Mucosa of gallbladder (tissue), 1 donor: ENCODE data around the gene IGSF3. TPM values are rescaled to one million over a fixed set of nuclear protein-coding genes. Genes with fewer than 3 reads are reported as not detected.

ENCODE experiments used
- DNase-seq: peaks from one replicate; pipeline ENCODE4 v3.0.0-alpha.2; 2020; ENCODE audit warnings: low spot score
- total RNA-seq: library from RNA; stranded (reverse); gene quantifications from one replicate; pipeline ENCODE4 v1.2.1, GENCODE V29; 2021
- donor health status: DM: no; HTN: no; CAD: no.

The IGSF3 gene
- total RNA-seq, 1 donor from 2014 or later = 21.6 TPM

DNA sequence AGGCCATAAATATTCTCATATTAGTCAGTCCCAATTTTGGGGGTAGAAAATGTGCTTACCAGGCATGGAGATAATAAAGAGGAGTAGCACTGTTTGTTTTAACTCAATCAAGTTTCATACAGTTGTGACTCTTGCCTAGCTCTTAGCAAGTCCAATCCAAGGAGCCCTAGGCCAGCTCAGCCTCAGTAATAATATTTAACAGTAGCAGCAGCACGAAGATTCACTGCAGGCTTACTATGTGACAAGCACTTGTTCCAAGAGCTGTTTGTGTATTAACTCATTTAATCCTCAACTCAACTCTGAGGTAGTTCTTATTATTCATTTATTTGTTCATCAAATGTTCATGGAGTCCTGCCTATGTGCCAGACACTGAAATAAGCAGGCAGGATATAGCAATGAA, 109.0 kb downstream of the IGSF3 start:
- DNase-seq = no peak

GRCh38 chr1:116558140-116558549, 109.4 kb downstream of the IGSF3 start:
- DNase-seq = no peak

- DNase-seq = no peak
Measured at GRCh38 chr1:116557323-116557878, 110.1 kb downstream of the IGSF3 start.

DNA sequence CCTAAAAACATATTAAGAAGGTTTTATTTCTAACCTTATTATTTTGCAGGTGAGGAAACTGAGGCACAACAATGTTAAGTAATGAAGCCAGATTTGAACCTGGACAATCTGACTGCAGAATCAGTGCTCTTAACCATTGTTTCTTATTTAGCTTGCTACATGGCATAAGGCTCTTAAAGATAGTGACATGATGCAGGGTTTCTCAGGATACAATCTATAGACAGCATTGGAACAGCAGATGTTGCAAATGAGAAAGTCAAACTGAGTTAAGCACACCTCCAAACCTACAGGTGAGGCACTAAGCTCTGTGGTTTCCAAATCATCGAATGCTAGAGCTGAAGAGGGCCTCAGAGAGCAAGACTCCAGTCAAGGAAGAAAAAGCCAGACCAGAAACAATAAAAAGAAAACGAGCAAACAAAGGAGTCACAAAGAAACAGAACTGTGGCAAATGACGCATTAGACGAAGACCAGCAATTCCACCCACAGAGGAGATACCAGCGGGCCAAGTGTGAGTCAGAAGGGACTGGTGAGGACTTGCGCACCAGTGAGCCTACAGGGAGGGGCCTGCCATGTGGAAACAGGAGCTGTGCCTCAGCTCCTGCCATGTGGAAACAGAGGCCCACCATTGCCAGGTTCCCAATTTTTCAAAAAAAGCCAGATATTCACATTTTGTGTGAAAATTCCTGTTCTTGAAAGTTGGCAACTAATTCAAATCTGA, 111.1 kb downstream of the IGSF3 start:
- peak; percentile 60 for DNase-seq

DNA sequence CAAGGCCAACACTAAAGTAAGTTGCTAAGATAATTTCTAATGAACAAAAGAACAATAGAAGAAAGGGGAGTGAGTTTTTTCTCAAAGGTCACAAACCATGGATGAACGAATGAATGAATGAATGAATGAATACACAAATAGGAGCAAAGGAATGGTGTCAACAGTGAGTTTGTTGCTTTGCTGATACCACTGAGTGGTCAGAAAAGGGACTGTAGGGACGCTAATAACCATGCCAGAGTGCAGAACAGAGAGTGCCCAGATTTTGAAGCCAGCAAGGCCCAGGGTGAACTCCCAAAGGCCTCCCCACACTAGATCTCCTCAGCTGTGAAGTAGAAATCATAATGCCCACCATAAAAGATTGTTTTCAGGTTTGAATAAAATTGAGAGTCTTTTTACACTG, 112.6 kb downstream of the IGSF3 start:
- DNase-seq = no peak

- DNase-seq = no peak
Measured at GRCh38 chr1:116553386-116554115, 114.0 kb downstream of the IGSF3 start.

DNA sequence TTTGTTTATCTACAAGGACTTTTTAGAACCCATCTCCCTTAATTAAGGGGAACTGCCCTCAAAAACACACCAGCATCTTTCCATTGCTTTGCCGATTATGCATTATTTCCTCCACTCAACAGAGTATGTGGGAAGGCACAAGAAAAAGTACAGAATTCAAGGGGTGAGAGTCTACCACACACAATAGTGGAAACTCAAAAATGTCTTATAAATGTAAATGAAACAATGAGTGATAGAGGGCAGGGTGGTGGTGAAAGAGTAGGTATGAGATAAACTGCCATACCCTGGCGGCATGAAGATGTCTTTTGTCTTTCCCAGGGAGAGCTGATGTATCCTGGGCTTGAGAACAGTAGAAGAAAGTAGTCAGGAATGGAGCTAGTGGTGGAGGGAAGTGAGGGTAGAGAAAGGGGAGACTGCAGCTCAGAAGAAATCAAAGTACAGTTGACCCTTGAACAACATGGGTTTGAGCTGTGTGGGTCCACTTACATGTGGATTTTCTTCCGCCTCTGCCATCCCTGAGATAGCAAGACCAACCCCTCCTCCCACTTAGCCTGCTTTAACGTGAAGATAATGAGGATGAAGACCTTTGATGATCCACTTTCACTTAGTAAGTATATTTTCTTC, 121.1 kb downstream of the IGSF3 start:
- DNase-seq = no peak

DNA sequence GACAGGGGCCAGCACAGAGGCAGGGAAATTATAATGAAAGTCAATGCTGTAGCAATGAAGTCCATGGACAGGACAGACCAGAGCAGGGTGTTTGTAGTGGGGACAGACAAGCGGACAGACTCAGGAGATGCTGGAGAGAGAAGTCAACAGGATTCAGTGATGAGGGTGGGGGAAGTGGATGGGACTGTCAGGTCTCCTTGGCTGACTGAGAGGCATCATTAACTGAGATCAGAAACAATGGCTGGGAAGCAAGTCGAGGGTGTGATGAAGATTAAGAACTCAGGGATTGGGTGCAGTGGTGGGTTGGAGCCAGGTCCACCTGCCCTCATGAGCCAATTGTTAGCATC, 122.2 kb downstream of the IGSF3 start:
- DNase-seq = no peak

GRCh38 chr1:116544588-116545358, 122.8 kb downstream of the IGSF3 start:
- no peak for DNase-seq

- DNase-seq = no peak
Measured at GRCh38 chr1:116540088-116540487, 127.4 kb downstream of the IGSF3 start.

- DNase-seq = peak; percentile 36
Measured at GRCh38 chr1:116538544-116538943, 129.0 kb downstream of the IGSF3 start.

DNA sequence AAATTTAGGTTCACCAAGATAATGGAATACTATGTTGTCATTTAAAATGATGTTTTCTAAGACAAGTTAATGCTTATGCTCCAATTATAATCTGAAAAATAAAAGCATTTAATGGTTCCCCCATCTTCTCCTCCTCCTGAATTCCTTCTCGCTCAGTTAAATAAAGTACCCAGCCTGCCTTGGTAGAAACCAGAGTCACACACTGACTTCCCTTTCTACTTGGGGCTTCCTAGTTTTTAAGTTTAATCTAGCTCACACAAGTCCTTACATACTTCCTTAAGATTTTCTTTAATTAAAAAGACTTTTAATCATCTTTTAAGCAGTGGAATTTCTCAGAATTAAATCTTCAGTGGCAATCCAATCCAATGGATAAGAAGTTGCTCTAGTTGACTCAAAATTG, 129.6 kb downstream of the IGSF3 start:
- no peak for DNase-seq

GRCh38 chr1:116537040-116537831, 130.3 kb downstream of the IGSF3 start:
- DNase-seq = no peak

DNA sequence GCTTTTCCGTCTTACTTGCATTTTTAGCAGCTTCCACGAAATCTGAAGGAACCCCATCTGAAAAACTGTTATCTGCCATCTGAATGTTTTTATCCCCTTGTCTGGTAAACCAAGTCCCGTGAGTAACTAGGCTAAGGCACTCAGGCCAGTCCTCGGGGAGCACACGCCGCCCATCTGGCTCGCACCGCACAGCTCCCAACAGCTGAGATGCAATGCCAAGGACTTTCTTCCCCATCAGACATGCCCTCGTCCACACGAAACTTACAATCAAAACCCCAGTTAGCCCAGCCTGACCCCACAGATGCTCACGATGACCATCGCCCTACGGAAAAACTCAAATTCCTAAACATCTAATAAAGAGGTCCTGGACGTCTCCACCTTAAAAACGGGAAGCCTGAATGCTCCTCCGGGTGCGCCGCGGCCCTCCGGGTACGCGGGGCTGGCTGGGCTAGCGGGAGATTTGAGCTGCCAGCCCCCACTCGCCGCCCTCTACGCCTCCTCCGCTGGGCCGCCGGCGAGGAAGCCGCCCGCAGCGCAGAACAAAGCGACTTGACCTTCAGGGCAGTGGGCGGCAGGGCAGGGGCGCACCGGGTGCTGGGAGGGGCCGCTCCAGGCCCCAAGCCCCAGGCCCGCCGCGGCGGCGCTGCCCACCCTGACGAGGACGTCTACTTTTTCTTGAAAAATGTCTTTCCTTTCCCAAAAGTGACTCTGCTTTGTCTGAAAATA, 133.4 kb downstream of the IGSF3 start:
- no peak for DNase-seq

DNA sequence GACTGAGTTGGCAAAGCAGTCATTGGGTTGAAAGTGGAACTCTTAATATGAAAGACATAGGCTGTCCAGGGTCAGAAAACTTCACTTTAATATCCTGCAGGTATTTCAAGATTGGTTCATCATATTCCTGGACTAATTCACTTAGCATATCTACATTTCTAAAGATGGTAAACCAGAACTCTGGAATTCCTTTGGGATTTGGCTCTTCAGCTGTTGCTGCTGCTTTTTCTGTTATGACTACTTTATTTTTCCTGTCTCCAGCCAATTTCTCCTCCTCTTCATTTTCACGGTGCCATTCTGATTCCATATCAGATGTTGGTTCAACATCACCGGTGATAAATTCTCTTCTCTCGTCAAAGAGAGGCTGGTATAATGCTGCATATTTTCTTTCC, 134.1 kb downstream of the IGSF3 start:
- no peak for DNase-seq

DNA sequence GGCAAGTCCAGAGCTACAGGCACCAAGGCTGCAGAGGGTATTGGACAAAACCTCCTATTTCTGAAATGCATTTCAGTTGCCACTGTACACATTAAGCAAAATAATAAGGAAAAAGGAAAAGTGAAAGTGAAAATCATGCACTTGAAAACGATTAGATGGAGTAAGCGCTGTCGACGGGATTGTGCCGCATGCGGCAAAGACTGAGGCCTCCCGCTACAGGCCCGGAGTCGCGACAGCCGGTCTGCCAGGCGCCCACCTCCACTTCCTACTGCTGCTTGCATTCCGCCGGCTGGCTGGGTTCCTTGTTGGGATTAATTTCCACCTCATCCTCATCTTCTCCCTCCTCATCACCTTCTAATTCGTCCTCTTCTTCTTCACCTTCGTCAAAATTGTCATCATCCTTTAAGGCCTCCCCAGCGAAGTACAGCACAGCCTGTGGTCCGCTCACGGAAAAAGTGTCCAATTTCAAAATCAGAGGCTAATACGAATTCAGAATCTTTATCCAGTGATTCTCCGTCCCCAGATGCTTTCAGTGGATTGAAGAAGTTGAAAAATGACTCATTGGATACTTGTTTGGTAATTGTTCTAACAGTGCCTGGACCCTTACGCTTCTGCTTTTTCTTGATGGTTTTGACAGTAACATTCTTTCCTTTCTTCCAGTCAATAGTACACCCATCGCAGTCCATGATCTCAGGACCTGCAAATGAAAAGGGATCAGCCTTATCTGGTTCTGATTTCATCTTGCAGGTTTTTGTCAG, 134.7 kb downstream of the IGSF3 start:
- no peak for DNase-seq

DNA sequence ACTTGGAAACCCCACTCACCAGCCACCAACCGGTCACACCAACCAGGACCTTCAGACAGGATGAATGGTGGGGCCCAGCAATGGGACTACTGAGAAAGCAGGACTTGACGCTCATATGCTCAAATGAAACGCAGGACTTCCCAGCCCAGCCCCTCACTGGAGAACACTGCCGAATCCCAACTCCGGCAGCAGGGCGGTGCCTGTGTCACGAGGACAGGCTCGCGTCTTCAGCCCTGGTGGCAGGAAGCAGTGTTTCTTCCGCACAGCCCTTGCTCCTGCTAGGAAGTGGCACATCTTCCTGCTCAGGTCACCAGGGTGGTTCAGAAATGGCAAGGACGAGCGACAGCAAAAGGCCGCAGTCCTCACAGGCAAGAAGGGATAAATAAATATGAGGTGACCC, 135.6 kb downstream of the IGSF3 start:
- DNase-seq = no peak

DNA sequence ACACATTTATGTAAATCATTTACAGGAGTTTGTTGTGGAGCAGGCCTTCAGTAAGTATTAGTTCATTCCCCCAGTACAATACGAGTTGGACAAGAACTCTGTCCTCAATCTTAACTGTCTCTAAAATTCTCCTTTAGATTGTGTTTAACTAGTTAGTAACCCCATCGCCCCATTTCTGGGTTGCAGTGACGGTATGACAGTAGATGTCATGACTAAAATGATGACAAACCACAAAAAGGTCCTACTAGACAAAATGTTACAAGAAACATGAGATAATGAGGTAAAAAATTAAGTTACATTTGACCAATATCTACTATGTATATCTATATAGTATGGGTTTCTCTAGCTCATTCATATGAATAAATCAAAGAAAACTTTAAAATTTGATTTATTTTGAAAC, 137.9 kb downstream of the IGSF3 start:
- DNase-seq = no peak

DNA sequence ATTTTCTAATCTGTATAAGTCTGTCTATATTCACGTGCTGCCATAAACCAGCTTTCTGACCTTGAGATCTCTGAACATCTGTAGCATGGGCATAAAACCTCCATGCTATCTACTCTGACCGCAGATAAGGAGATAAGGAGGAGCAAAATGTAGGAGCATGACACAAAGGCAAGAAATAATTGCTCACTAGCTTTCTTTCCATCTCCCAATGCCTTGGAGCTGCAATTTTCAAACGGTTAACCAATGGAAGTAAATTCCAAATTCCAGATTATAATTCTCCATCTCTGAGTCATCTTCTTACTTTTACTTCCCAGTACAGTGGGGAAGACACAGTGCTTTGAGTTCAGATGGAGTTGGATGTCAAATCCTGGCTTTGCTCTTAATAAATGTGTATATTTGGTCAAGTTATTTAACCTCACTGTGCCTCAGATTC, 138.3 kb downstream of the IGSF3 start:
- no peak for DNase-seq
